Measurements from ENCODE around the gene CASP3.

DNA sequence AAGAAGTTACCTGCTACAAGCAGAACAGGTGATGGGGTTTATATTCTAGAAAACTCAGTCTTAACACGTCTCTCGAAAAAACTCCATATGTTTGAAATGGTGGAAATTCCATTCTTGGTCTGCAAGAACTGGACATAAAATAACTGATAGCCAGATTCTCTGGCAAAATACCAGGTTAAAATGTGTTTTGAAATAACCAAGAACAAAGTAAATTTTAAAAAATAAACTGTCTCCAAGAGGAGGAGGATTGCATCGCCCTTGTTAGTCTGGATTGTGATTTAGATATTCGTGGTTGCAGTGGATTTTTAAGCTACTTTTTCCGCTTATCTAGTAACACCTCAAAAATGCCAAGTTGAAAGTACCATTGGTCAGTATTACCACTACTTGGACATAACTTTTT lies 43.8 kb upstream of the CASP3 start:
- TF ChIP-seq CTCF (IDR thresholded peaks at IDR 0.05; ENCODE audit: borderline replicate concordance, extremely low read depth, low read length, poor library complexity, severe bottlenecking), result no peak
- TF ChIP-seq EZH2 (IDR thresholded peaks at IDR 0.05; ENCODE audit: borderline replicate concordance, low read depth, low read length, severe bottlenecking), result no peak
